Fibroblast of the aortic adventitia (primary cell): ENCODE results near the gene EGR4. TPM values are rescaled to one million over a fixed set of nuclear protein-coding genes. Genes with fewer than 3 reads are reported as not detected.

Experiments
- DNase-seq: peaks from one replicate; pipeline ENCODE4 v3.0.0-alpha.2; 2010; ENCODE audit warnings: low read depth
- H3K4me3 ChIP-seq: 2 replicates; pipeline ENCODE4 v1.5.1; 2011; ENCODE audit warnings: low read depth, mild to moderate bottlenecking, control low read depth, low read length, moderate library complexity
- CTCF ChIP-seq: IDR thresholded peaks from 2 replicates; pipeline ENCODE4 v1.5.1; 2011; ENCODE audit warnings: mild to moderate bottlenecking, low read length, control low read depth, inconsistent platforms; ENCODE audit not compliant: insufficient read depth
- total RNA-seq: library from RNA; depleted of rRNA; stranded (reverse); fragments of >200 nt; gene quantifications from 2 replicates; pipeline ENCODE4 v1.2.3, GENCODE V29; 2012; ENCODE audit warnings: low replicate concordance

EGR4 gene
- total RNA-seq, 1 donor: not detected

- no peak overlapping the region for H3K4me3 ChIP-seq
- DNase-seq: no peak
- TF ChIP-seq CTCF: no peak
Measured at GRCh38 chr2:73324126-73324725, 30.9 kb upstream of the EGR4 start.

GRCh38 chr2:73323551-73323950 lies 30.2 kb upstream of the EGR4 start:
- TF ChIP-seq CTCF: no peak
- DNase-seq: no peak
- H3K4me3 ChIP-seq: no peak overlapping the region

- no peak for TF ChIP-seq CTCF
- no peak overlapping the region for H3K4me3 ChIP-seq
- DNase-seq: no peak
Measured at GRCh38 chr2:73314441-73314840, 21.1 kb upstream of the EGR4 start.

GRCh38 chr2:73307720-73308119 lies 14.4 kb upstream of the EGR4 start:
- no peak for DNase-seq
- no peak for TF ChIP-seq CTCF
- no peak overlapping the region for H3K4me3 ChIP-seq

- TF ChIP-seq CTCF: no peak
- H3K4me3 ChIP-seq: no peak overlapping the region
- no peak for DNase-seq
Measured at GRCh38 chr2:73301636-73302035, 8.3 kb upstream of the EGR4 start.

- no peak overlapping the region for H3K4me3 ChIP-seq
- TF ChIP-seq CTCF: no peak
- no peak for DNase-seq
Measured at GRCh38 chr2:73300926-73301325, 7.6 kb upstream of the EGR4 start.

GRCh38 chr2:73297586-73297985 lies 4.2 kb upstream of the EGR4 start:
- H3K4me3 ChIP-seq: no peak overlapping the region
- DNase-seq: no peak
- TF ChIP-seq CTCF: no peak
